Jurkat, Clone E6-1 (cell line): ENCODE measurements around the gene MINDY4B.

Experiments
- DNase-seq: peaks from one replicate; pipeline ENCODE4 v3.0.0-alpha.2; 2011; ENCODE audit warnings: low read depth, low spot score
- H3K4me3 ChIP-seq: 2 replicates; pipeline ENCODE4 v1.5.1; 2011; ENCODE audit warnings: mild to moderate bottlenecking, low read length, control low read depth, moderate library complexity

MINDY4B gene

DNA sequence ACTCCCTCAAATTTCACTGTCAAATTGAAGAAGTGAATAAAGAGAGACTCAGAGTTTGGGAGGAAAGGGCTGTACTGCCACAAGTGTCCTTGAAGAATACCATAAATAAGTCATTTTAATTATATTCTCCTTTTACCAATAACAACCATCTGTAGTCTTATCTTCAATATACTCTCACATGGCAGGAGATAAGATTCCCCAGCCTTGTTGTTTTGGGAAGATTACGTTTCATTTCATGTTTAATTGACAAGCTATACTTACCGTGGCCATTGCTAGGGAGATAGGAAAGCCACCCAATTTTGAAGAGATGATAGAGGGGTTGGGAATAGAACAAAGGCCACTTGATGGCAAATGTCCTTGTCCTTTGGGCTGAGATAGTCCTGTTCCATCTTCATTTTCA is 2.3 kb downstream of the MINDY4B start:
- DNase-seq, result no peak

DNA sequence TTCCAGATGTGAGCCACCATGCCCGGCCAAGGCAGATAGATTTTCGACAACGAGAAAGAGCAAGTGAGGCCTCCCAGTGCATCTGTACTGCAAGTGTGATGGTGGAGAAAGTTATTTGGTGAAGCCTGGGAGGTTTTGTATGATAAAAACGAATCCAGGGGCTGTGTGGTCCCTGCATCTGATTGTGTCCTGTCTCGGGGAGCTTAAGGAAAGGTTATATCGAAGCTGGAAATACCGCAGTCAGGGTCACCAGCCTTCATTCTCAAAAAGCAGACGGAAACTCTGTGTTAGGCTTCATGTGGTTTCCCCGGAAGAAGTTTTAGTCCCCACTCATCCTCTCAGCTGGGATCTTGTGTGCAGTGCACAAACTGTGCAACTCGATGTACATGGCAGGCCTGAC is 3.4 kb downstream of the MINDY4B start:
- H3K4me3 ChIP-seq, result no peak overlapping the region
- no peak for DNase-seq

More for the DNA sequence above, 2.3 kb downstream of the MINDY4B start:
- no peak overlapping the region for H3K4me3 ChIP-seq

DNA sequence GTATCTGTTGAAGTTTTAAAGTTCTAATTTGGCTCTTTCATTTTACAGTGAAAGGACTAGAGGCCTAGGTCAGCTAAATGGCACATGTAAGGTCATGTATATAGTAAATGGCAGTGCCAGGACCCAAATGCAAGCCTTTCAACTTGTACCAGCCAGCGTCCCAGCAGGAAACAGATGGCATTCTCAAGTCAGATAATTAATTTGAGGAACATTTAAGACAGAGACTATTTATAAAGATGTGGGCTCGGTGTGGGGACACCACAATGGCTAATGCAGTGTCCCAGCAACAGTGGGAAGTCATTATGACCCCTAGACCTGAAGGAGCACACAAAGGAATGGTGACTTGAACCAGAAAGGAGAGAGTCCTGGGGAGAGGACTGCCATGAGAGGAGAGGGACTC is 6.1 kb downstream of the MINDY4B start:
- no peak overlapping the region for H3K4me3 ChIP-seq
- no peak for DNase-seq

DNA sequence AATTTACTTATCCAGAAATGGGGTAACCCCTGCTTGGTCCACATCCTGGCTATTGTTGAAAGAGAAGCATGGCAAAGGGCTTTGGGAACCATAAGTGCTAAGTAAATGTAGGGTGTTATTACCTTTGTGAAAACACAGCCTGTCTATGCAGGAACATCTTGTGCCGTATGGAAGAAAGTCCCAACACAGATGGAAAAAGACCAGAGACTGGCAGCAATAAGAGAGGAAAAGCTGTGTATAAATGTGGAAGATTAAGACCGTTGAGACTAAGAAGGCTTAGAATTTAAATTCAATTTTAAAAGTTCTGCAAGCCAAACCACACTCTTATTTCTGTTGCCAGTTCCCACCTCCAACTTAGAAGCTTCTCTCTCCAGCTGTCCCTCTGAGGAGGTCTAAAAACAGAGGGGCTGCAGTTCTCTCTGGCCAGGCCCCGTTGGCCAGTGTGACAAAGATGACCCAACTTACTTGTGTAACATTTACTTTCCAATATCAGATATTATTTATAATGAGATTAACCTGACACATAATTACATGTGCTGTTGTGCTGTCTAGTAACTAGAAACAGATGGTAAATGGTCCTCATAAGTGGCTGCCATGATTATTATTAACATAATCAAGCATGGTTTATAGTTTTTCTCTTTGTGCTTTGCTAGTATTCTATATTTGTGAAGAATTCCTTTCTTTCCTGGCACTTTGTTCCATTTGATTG is 7.0 kb downstream of the MINDY4B start:
- H3K4me3 ChIP-seq, result no peak overlapping the region
- no peak for DNase-seq

DNA sequence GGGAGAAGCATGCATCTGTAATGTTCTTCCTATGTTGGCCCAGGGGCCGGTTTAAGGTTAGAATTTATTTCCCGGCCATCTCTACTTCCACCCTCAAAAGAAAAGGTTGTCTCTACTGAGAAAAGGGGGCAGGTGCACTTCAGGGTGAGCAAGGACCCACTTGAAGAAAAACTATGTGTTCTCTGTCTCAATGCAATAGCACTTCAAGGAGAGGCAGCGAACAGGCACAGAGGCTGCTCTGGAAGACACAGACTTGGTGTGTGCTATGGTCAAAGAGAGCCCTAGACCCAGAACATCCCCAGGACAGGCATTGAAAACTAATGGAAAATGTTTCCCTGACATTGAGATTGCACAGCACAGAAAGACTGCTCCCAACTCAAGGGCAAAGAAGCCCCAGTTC is 7.6 kb downstream of the MINDY4B start:
- no peak overlapping the region for H3K4me3 ChIP-seq

DNA sequence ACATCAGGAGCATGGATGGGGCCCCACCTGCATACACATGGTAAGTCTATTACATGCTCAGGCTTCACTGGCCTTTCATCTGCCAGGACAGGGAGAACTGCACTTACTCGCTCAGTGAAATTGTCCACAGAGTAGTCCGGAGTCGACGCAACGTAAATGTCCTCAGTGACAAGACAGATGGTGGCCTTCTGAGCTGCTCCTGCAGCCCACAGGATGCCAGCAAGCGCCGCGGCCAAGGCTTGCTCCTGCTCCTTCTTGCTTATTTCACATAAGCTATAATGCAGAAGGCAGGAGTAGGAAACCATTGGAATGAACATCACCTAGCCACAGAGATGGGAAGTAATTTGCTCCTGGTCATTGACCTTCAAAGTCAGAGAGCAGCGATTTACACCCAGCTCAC is 14.4 kb downstream of the MINDY4B start:
- no peak for DNase-seq
- H3K4me3 ChIP-seq, result no peak overlapping the region

More for the DNA sequence above, 7.6 kb downstream of the MINDY4B start:
- DNase-seq, result no peak

DNA sequence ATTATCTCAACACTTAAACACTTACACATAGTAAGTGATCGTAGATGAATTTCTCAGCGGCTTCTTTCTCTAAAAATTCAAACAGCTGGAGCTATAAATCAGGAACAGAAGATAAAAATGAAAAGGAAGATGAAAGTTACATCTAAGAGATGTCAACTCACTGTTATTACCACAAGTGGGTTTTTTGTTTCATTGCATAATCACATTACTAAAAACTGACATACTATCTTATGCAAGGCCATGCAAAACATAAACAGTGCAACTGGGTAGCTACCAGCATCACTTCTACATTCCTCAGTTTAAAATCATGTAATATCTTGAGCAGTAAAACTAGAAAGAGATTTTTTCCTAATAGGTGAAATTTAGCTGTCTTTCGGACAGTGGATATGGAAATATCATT is 14.9 kb downstream of the MINDY4B start:
- H3K4me3 ChIP-seq, result no peak overlapping the region
- DNase-seq, result no peak

DNA sequence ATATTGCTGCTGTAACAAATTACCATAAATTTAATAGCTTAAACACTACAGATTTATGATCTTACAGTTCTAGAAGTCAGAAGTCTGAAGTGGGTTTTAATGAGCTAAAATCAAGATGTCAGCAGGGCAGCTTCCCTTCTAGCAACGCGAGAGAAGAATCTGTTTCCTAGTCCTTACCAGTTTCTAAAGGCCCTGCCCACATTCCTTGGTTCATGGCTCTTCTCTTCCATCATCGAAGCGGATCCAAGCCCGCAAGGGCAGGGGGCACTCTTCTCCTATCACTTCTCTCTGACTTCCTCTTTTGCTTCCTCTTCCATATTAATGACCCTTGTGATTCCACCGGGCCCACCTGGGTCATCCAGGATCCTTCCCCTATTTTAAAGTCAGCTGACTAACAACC is 16.1 kb downstream of the MINDY4B start:
- no peak for DNase-seq
- no peak overlapping the region for H3K4me3 ChIP-seq

DNA sequence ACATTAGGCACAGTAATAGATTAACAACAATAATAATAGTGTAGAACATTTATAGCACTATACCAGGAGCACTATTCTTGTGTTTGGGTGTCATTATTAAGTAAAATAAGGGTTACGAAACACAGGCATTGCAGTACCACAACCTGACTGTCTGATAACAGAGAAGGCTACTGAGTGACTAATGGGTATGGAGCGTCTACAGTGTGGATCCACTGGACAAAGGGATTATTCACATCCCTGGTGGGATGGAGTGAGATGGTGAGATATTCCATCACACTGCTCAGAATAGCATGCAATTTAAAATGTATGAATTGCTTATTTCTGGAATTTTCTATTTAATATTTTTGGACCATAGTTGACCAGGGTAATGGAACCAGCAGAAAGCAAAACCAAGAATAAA is 18.2 kb downstream of the MINDY4B start:
- DNase-seq, result no peak
- no peak overlapping the region for H3K4me3 ChIP-seq

DNA sequence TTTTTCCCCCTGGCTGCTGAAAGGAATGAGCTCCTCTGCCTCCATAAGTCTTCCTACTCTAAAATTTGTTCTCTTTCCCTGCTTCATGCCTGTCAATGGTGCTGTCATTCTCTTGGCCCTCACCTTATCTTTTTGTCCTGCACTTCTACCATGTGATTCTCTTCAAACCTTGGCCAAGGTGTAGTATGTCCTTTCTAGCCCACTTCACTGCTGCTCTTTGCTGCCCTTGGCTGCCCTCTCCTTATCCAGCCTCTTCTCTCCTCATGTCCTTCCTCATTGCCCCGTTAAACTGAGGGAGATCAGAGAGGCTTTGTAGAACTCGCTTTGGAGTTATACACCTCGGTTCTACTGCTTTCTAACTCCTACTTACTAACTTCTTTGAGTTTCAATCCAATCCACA is 19.7 kb downstream of the MINDY4B start:
- H3K4me3 ChIP-seq, result no peak overlapping the region
- DNase-seq, result no peak

DNA sequence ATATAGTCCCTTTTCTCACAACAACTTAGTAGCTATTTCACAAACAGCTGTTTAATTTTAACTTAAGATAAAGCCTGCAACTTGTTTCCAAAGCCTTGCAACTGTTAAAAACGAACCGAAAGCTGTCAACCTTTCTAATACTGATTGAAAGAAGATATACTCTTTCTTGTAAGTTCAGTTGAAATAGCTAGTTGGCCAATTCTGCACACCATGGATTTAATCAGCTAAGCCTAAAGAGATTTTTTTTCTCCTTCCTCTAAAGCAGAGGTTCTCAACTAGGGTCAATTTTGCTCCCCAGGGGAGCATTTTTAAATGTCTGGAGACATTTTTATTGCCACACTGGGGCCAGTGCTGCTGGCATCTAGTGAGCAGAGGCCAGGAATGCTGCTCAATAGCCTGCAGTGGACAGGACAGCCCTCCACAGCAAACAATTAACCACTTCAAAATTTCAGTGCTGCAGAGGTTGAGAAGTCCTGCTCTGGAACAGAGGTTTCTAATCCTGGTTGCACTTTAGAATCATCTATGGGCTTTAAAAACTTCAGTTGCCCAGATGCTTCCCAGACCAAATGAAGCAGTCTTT is 26.2 kb downstream of the MINDY4B start:
- no peak for DNase-seq
- no peak overlapping the region for H3K4me3 ChIP-seq

DNA sequence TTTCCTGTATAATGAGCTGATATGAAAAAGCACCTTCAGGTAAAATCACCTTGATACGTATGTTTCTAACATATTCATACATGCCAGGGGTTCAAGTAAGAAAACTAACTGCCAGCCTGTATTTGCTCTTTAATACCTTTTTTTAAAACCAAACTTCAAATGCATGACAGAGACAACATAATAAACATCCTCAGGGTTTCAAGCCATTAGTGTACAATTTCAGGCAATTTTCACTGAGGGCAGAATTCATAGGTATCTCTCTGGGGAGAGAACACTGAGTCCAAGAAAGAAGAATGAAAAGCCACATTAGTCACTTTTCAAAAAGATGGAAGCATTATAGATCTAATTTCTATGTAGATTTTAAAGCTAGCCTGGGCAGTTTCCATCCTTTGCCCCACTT is 26.9 kb downstream of the MINDY4B start:
- DNase-seq, result no peak
- H3K4me3 ChIP-seq, result no peak overlapping the region

DNA sequence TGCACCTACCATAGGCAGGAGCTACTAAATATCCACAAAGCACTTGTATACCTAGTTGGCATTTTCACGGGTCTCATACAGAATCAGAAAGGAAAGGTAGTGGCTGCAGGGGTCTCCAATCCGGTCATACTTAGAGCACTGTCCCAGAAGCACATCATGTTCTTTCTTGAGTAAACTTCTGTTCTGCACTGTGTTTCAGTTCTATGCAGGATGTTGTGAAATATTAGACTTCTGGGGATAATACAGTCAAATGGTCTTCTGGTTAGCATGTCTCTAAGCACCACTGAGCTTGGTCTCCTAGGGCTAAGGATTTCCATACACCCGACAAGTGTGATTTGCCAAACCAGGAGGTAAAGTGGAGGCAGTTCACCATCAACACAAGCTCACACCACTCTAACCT is 27.9 kb downstream of the MINDY4B start:
- no peak for DNase-seq
- no peak overlapping the region for H3K4me3 ChIP-seq

DNA sequence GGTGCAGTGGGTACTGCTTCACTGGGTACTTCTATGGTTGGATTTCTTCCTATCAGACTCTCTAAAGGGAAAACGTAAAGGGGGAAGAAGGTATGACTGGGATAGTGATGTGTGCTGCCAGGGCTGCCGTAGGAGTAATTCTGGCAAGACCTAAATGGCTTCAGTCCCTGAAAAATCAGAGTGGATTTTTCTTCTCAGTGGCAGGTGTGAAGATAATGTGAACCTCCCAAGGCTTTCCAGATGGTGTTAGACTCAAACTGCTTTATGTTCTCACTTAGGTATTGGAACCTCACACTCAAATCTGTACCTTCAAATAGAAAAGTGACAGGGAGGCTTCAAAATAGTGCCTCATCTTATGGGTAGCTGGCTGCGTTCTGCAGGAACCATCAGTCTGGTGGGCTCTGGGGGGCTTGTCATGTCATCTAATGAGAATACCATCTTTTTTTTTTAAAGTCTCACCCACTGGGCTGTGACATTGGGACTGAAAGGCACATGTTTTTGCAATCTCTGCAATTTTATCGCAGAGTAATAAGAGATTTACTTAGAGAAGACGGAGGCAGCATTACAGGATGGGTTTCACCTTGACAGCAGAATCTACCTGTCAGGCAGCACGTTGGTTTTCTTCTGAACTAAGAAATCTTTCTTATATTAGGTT is 28.5 kb downstream of the MINDY4B start:
- DNase-seq, result no peak
- no peak overlapping the region for H3K4me3 ChIP-seq

DNA sequence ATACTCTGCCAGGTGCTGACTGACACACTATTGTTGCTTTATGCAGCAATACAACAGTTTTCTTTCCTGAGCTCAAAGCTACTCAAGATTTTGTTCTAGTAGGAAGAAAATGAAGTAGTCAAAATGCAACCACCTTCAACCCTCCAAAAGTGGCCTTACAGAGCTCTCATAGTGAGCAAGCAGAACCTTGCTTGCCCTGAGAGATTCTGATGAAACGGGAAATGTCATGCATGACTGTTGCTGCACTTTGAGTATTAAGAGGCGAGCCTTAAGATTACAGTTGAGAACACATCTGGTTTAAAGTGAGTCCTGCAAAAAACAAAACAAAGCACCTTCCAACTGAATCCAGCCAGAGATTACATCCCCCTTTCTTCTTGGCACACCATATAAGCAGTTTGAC is 29.7 kb downstream of the MINDY4B start:
- H3K4me3 ChIP-seq, result no peak overlapping the region
- DNase-seq, result no peak

DNA sequence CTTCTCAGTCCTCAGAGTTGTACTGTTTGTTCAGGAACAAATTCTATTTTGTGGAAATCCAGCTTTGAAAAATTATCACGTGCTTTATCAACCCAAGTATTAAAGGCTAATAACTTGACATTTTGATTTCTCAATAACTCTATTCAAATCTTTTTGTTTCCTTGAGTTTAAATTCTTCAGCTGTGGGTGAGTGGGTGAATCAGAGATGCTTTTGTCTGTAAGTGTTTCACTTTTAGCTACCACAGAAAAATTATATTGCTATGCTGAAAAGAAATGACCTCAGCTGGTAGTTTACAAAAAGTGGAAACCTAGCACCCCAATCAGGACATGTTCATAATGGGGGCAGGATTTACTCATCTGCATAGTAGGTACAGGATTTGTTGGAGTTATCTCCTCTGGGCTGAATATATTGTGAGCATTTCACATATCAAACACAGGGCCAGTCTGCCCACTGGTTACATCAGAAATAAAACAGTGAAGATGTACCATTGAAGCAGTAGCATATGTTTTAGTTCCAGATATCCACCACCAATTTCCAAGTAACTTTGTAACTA is 30.5 kb downstream of the MINDY4B start:
- H3K4me3 ChIP-seq, result no peak overlapping the region
- no peak for DNase-seq

DNA sequence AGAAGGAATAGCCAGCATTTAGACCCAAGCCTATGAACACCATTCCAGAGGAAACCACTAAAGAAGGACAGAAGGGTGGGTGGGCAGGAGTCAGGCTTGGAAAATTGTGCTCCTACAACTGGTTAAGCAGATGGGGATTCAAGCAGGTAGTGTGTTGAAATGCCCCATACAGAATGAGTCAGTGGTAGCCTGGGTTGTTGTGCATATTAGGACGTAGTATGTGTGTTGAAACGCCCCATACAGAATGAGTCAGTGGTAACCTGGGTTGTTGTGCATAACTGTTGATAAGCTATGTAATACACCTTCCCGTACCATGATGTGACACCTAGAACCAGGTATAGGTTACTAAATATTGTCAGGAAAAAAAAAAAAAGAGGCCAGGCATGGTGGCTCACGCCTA is 34.0 kb downstream of the MINDY4B start:
- H3K4me3 ChIP-seq, result no peak overlapping the region

DNA sequence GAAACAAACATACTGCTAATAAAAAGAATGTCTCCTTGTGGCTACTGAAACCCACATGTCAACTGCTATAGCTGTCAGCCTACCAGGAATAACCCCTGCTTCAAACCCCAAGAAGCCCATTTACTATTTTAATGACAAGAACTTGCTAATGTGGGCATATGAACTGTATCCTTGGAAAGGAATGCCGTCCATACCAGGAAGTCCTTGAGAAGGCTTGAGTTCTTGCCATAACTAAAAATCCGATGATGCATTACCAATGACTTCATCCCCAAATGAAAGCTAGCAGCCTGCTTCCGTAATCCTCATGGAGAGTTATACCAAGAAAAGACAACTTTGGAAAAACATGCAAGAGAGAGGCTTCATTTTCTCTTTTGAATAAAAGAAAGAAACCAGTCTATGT is 34.8 kb downstream of the MINDY4B start:
- no peak for DNase-seq

More for the DNA sequence above, 34.0 kb downstream of the MINDY4B start:
- DNase-seq, result no peak

DNA sequence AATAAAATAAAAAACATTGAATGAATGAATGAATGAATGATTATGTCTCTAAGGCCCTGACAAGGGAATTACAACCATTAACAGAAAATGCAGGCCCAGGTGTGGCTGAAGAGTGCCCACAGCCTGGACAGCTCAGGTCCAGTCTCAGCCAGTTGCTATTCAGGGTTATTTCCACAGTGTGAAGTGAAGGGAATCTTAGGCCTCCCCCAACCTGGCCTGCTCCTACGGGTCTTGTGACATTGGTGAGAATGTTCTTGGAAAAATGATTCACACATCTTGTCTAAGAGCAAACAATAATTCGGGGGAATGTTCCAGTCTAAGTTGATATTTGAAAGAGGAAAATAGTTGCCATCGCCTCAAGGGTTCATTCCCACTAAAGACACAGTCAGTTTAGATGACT is 37.0 kb downstream of the MINDY4B start:
- H3K4me3 ChIP-seq, result no peak overlapping the region
- DNase-seq, result no peak

More for the DNA sequence above, 34.8 kb downstream of the MINDY4B start:
- no peak overlapping the region for H3K4me3 ChIP-seq

DNA sequence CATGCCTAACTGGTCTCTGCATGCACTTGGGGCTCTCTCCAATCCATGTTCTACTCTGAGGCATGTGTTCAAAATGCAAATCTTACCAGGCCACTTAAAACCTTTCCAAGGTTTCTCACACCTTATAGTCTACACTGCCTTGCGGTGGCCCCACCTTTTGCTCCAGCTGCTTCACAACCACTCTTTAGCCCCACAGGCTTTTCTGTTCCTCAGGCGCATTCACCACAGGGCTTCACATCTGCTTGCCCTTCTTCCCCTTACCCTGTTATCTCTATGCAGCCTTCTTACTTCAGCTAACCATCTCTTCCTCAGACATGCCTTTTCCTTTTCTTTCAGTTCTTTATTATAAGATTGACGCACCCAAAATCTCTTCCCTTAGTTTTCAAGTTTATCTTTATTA is 37.8 kb downstream of the MINDY4B start:
- DNase-seq, result peak; percentile 44

More for the DNA sequence above, 37.8 kb downstream of the MINDY4B start:
- no peak overlapping the region for H3K4me3 ChIP-seq
